Neural progenitor cell (in vitro differentiated cells): ENCODE data around the gene YTHDC2.

Experiments used
- CTCF ChIP-seq: fragments of 200-600 bp; sonication (generic); IDR thresholded peaks from 2 replicates; pipeline ENCODE4 v1.5.1; 2017; ENCODE audit warnings: antibody characterized with exemption, mild to moderate bottlenecking
- EZH2 ChIP-seq: fragments of 200-600 bp; sonication (generic); IDR thresholded peaks from 2 replicates; pipeline ENCODE4 v1.6.1; 2017; ENCODE audit warnings: antibody characterized with exemption, mild to moderate bottlenecking, moderate library complexity
- EZH2phosphoT487 ChIP-seq: fragments of 200-600 bp; sonication (generic); IDR thresholded peaks from 2 replicates; pipeline ENCODE4 v1.6.1; 2017; ENCODE audit warnings: antibody characterized with exemption

- TF ChIP-seq CTCF: no peak
- TF ChIP-seq EZH2phosphoT487: no peak
- TF ChIP-seq EZH2: no peak
These were observed 23.2 kb upstream of the YTHDC2 start for GRCh38 chr5:113490317-113490716.
